ENCODE measurements around the gene SERPINA1. TPM values are rescaled to one million over a fixed set of nuclear protein-coding genes. Genes with fewer than 3 reads are reported as not detected.

The SERPINA1 gene
- total and polyA plus RNA-seq, 2 of the 13 experiments (the other 11 are each of a cell fraction or from before 2014, with no cell fraction given) = 3,266 to 11,015 TPM

DNA sequence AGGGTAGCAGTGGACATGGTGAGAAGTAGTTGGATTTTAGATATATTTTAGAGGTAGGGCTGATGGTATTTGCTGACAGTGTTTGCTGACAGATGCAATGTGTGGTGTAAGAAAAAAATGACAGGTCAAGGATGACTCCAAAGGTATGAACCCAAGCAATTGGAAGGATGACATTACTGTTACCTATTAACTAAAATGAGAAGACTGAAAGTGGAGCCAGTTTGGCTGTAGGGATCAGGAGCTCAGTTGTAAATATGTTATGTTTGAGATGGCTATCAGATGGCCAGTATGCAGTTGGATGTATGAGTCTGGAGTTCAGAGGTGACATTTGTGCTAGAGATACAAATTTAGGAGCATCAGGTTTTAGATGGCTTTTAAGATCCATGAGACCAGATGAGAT, 47.9 kb downstream of the SERPINA1 start (continued):
- TF ChIP-seq CHD2 (IDR thresholded peaks at IDR 0.05; ENCODE audit: low read depth, low read length) (no peak), HDAC2 (CRISPR knock-in tag; IDR thresholded peaks at IDR 0.05) (peak; percentile 96), NFE2L1 (CRISPR knock-in tag; IDR thresholded peaks at IDR 0.05; ENCODE audit: borderline replicate concordance) (no peak), GFI1 (CRISPR knock-in tag; IDR thresholded peaks at IDR 0.05; ENCODE audit: borderline replicate concordance) (peak; percentile 81), KMT2B (CRISPR knock-in tag; IDR thresholded peaks at IDR 0.05) (no peak), PHF8 (CRISPR knock-in tag; IDR thresholded peaks at IDR 0.05) (no peak), ZNF839 (CRISPR knock-in tag; IDR thresholded peaks at IDR 0.05; ENCODE audit: borderline replicate concordance) (no peak), SRSF4 (IDR thresholded peaks at IDR 0.05; ENCODE audit: low read depth, low read length, poor library complexity, severe bottlenecking) (no peak), ATF7-NPFF (CRISPR knock-in tag; IDR thresholded peaks at IDR 0.05; ENCODE audit: low read depth) (no peak), PLRG1 (conservative IDR thresholded peaks at IDR 0.05) (no peak), NFATC3 (CRISPR knock-in tag; IDR thresholded peaks at IDR 0.05) (no peak), ZKSCAN5 (CRISPR knock-in tag; IDR thresholded peaks at IDR 0.05) (no peak)
- TF ChIP-seq, protein P1, sequence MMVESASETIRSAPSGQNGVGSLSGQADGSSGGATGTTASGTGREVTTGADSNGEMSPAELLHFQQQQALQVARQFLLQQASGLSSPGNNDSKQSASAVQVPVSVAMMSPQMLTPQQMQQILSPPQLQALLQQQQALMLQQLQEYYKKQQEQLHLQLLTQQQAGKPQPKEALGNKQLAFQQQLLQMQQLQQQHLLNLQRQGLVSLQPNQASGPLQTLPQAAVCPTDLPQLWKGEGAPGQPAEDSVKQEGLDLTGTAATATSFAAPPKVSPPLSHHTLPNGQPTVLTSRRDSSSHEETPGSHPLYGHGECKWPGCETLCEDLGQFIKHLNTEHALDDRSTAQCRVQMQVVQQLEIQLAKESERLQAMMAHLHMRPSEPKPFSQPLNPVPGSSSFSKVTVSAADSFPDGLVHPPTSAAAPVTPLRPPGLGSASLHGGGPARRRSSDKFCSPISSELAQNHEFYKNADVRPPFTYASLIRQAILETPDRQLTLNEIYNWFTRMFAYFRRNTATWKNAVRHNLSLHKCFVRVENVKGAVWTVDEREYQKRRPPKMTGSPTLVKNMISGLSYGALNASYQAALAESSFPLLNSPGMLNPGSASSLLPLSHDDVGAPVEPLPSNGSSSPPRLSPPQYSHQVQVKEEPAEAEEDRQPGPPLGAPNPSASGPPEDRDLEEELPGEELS (CRISPR knock-in tag; IDR thresholded peaks at IDR 0.05) = peak; percentile 93
- TF ChIP-seq, protein P2, sequence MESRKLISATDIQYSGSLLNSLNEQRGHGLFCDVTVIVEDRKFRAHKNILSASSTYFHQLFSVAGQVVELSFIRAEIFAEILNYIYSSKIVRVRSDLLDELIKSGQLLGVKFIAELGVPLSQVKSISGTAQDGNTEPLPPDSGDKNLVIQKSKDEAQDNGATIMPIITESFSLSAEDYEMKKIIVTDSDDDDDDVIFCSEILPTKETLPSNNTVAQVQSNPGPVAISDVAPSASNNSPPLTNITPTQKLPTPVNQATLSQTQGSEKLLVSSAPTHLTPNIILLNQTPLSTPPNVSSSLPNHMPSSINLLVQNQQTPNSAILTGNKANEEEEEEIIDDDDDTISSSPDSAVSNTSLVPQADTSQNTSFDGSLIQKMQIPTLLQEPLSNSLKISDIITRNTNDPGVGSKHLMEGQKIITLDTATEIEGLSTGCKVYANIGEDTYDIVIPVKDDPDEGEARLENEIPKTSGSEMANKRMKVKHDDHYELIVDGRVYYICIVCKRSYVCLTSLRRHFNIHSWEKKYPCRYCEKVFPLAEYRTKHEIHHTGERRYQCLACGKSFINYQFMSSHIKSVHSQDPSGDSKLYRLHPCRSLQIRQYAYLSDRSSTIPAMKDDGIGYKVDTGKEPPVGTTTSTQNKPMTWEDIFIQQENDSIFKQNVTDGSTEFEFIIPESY (CRISPR knock-in tag; IDR thresholded peaks at IDR 0.05) = no peak
- TF ChIP-seq, protein P3, sequence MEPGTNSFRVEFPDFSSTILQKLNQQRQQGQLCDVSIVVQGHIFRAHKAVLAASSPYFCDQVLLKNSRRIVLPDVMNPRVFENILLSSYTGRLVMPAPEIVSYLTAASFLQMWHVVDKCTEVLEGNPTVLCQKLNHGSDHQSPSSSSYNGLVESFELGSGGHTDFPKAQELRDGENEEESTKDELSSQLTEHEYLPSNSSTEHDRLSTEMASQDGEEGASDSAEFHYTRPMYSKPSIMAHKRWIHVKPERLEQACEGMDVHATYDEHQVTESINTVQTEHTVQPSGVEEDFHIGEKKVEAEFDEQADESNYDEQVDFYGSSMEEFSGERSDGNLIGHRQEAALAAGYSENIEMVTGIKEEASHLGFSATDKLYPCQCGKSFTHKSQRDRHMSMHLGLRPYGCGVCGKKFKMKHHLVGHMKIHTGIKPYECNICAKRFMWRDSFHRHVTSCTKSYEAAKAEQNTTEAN (CRISPR knock-in tag; conservative IDR thresholded peaks at IDR 0.05) = 0 out of 2 replicates have a peak, but pooled peaks have one; percentile 44
- TF ChIP-seq, protein P4, sequence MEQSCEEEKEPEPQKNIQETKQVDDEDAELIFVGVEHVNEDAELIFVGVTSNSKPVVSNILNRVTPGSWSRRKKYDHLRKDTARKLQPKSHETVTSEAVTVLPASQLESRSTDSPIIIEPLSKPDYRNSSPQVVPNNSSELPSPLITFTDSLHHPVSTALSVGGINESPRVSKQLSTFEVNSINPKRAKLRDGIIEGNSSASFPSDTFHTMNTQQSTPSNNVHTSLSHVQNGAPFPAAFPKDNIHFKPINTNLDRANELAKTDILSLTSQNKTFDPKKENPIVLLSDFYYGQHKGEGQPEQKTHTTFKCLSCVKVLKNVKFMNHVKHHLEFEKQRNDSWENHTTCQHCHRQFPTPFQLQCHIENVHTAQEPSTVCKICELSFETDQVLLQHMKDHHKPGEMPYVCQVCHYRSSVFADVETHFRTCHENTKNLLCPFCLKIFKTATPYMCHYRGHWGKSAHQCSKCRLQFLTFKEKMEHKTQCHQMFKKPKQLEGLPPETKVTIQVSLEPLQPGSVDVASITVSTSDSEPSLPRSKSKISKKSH (CRISPR knock-in tag; IDR thresholded peaks at IDR 0.05; ENCODE audit: borderline replicate concordance) = no peak
- TF ChIP-seq, protein P5, sequence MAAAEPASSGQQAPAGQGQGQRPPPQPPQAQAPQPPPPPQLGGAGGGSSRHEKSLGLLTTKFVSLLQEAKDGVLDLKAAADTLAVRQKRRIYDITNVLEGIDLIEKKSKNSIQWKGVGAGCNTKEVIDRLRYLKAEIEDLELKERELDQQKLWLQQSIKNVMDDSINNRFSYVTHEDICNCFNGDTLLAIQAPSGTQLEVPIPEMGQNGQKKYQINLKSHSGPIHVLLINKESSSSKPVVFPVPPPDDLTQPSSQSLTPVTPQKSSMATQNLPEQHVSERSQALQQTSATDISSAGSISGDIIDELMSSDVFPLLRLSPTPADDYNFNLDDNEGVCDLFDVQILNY (CRISPR knock-in tag; conservative IDR thresholded peaks at IDR 0.05) = no peak
- TF ChIP-seq, protein P6, sequence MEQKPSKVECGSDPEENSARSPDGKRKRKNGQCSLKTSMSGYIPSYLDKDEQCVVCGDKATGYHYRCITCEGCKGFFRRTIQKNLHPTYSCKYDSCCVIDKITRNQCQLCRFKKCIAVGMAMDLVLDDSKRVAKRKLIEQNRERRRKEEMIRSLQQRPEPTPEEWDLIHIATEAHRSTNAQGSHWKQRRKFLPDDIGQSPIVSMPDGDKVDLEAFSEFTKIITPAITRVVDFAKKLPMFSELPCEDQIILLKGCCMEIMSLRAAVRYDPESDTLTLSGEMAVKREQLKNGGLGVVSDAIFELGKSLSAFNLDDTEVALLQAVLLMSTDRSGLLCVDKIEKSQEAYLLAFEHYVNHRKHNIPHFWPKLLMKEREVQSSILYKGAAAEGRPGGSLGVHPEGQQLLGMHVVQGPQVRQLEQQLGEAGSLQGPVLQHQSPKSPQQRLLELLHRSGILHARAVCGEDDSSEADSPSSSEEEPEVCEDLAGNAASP (CRISPR knock-in tag; IDR thresholded peaks at IDR 0.05; ENCODE audit: borderline replicate concordance) = peak; percentile 62; the same call in 1 of the 2 replicates
- TF ChIP-seq, protein P7, sequence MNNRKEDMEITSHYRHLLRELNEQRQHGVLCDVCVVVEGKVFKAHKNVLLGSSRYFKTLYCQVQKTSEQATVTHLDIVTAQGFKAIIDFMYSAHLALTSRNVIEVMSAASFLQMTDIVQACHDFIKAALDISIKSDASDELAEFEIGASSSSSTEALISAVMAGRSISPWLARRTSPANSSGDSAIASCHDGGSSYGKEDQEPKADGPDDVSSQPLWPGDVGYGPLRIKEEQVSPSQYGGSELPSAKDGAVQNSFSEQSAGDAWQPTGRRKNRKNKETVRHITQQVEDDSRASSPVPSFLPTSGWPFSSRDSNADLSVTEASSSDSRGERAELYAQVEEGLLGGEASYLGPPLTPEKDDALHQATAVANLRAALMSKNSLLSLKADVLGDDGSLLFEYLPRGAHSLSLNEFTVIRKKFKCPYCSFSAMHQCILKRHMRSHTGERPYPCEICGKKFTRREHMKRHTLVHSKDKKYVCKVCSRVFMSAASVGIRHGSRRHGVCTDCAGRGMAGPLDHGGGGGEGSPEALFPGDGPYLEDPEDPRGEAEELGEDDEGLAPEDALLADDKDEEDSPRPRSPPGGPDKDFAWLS (CRISPR knock-in tag; IDR thresholded peaks at IDR 0.05; ENCODE audit: borderline replicate concordance) = no peak
